HG03575 (cell line): Measurements from ENCODE around the gene C6orf163.

Experiments
- ATAC-seq: cut with Tn5 transposase; IDR thresholded peaks from one replicate; pipeline ENCODE4 v1.9.1; 2021; ENCODE audit not compliant: unreplicated experiment, insufficient number of reproducible peaks, low FRiP score; ENCODE audit errors: extremely low read depth

C6orf163 gene

GRCh38 chr6:87350516-87350915 lies 5.9 kb downstream of the C6orf163 start:
- no peak for ATAC-seq

GRCh38 chr6:87351583-87351982 lies 7.0 kb downstream of the C6orf163 start:
- ATAC-seq: no peak

GRCh38 chr6:87356181-87356580 lies 11.6 kb downstream of the C6orf163 start:
- ATAC-seq: no peak

GRCh38 chr6:87357479-87358196 lies 13.0 kb downstream of the C6orf163 start:
- no peak for ATAC-seq

GRCh38 chr6:87364602-87365252 lies 20.1 kb downstream of the C6orf163 start:
- ATAC-seq: no peak

GRCh38 chr6:87366072-87366827 lies 21.6 kb downstream of the C6orf163 start:
- ATAC-seq: no peak

GRCh38 chr6:87366899-87367298 lies 22.3 kb downstream of the C6orf163 start:
- ATAC-seq: no peak

- ATAC-seq: no peak
Measured at GRCh38 chr6:87373377-87373776, 28.8 kb downstream of the C6orf163 start.

- no peak for ATAC-seq
Measured at GRCh38 chr6:87375315-87375714, 30.7 kb downstream of the C6orf163 start.

- no peak for ATAC-seq
Measured at GRCh38 chr6:87376643-87377042, 32.0 kb downstream of the C6orf163 start.

- ATAC-seq: no peak
Measured at GRCh38 chr6:87378947-87379346, 34.3 kb downstream of the C6orf163 start.

GRCh38 chr6:87382861-87383260 lies 38.2 kb downstream of the C6orf163 start:
- no peak for ATAC-seq

- ATAC-seq: no peak
Measured at GRCh38 chr6:87384038-87384437, 39.4 kb downstream of the C6orf163 start.

GRCh38 chr6:87384449-87384848 lies 39.8 kb downstream of the C6orf163 start:
- ATAC-seq: no peak

GRCh38 chr6:87391334-87391733 lies 46.7 kb downstream of the C6orf163 start:
- no peak for ATAC-seq

GRCh38 chr6:87393026-87393622 lies 48.5 kb downstream of the C6orf163 start:
- ATAC-seq: no peak

GRCh38 chr6:87395431-87395830 lies 50.8 kb downstream of the C6orf163 start:
- no peak for ATAC-seq

- ATAC-seq: peak; percentile 76
Measured at GRCh38 chr6:87396595-87397392, 52.2 kb downstream of the C6orf163 start.

GRCh38 chr6:87397656-87398055 lies 53.0 kb downstream of the C6orf163 start:
- no peak for ATAC-seq
